ENCODE measurements around the gene LTA4H.

- TF ChIP-seq POLR2A (IDR thresholded peaks at IDR 0.05) (no peak), CTCF (IDR thresholded peaks at IDR 0.05) (no peak), EP300 (IDR thresholded peaks at IDR 0.05) (no peak)
These were observed 1.5 kb upstream of the LTA4H start for GRCh38 chr12:96036765-96037455.

Measured in ovary (tissue), 3 donors.